Stimulated activated CD4-positive, alpha-beta T cell treated with anti-CD3 and anti-CD28 coated beads, TNF-alpha, amount 100 ng/mL, for 24 hours (primary cell): Measurements from ENCODE around the gene GNAS.
"Not testable (repeated sequence)": the region's sequence is repeated elsewhere in the genome, so short reads cannot be mapped to it uniquely, and the experiment has no call there.

Experiments
- DNase-seq, 3 experiments: peaks; one replicate each; pipeline ENCODE4 v3.0.0-alpha.2; 2020; ENCODE audit warnings: low read depth in 3 of 3

GNAS gene

GRCh38 chr20:58828136-58828535 lies 24.4 kb upstream of the GNAS start:
- DNase-seq: no peak

DNA sequence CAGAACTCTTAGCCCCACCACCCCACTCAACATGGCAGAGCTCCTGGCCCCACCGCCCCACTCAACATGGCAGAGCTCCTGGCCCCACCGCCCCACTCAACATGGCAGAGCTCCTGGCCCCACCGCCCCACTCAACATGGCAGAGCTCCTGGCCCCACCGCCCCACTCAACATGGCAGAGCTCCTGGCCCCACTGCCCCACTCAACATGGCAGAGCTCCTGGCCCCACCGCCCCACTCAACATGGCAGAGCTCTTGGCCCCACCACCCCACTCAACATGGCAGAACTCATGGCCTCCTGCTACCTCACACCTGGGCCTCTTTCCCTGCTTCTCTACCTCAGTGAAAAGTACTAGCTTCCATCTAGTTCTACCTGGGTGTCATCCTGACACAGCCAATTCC lies 23.7 kb upstream of the GNAS start:
- not testable (repeated sequence) for DNase-seq

- DNase-seq: no peak
These were observed 23.0 kb upstream of the GNAS start for GRCh38 chr20:58829531-58829941.

- DNase-seq: no peak
These were observed 20.1 kb upstream of the GNAS start for GRCh38 chr20:58832457-58832856.

DNA sequence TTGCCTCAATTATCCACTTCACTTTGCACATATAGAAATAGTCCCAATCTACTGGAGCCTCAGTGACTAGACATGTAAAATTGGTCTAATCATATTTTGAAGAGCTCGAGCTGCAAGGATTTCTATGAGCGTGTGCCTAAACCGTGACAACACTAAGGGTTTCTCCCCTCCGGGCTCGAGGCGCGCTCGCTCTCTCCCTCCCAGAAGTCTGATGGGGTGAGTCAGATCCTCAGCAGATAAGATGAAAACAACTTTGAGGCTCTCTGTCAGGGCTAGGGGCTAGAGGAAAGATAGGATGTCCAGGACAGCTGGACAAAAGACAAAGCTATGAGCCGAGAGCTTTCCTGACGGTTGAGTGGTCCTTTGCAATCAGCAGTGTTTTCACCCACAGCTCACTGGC lies 18.6 kb upstream of the GNAS start:
- no peak for DNase-seq

DNA sequence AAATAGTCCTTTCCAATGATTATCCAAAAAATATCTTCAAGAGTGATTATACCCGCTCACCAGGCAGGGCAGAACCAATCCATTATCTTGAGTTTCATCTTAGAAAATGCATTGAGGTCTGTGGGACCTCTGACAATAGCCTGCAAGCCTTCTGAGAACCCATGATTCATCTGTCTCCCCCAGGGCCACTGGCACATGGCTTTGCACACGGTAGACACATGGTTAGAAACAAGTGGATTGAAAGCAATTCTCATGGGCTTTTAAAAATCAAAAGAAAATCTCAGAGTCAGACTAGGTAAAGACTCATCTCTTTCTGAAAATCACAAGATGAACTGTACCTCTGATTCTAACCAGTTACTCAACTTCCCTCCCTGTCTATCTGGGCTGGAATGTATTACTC lies 17.3 kb upstream of the GNAS start:
- no peak for DNase-seq

- no peak for DNase-seq
These were observed 15.8 kb upstream of the GNAS start for GRCh38 chr20:58836616-58837204.

DNA sequence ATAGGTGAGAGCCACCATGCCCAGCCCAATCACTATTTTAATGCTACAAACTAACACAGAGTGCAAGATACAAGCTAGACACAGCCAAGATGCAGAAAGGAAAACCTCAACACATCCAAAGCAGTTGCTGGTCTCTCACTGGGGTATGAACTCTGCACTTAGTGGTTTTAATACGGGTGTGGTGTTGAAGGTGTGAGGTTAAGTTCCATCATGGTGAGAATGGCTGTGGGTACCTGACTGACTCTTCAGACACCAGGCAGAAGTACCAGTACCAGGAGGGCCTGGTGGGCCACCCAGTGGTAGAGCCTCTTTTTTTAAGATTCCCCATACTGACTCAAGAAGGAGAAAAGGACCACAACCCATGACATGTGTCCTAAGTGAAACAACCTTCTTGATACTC lies 14.8 kb upstream of the GNAS start:
- no peak for DNase-seq

GRCh38 chr20:58838174-58838573 lies 14.3 kb upstream of the GNAS start:
- no peak for DNase-seq

DNA sequence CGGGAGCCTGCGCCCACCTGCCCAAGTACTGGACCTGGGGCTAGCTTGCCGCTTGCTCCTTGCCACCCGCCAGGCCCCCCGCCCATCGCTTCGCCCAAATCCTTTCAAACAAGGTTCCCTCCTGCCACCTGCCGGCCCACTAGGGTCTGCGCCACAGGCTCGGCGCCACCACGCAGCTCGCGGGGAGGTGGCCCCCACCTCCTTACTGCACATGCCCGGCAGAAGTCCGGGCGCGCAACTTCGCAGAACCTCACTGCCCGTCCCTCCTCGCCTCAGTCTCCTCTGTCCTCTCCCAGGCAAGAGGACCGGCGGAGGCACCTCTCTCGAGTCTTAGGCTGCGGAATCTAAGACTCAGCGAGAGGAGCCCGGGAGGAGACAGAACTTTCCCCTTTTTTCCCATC lies 13.0 kb upstream of the GNAS start:
- DNase-seq: peak in 1 of 3 experiments; percentile 35

DNA sequence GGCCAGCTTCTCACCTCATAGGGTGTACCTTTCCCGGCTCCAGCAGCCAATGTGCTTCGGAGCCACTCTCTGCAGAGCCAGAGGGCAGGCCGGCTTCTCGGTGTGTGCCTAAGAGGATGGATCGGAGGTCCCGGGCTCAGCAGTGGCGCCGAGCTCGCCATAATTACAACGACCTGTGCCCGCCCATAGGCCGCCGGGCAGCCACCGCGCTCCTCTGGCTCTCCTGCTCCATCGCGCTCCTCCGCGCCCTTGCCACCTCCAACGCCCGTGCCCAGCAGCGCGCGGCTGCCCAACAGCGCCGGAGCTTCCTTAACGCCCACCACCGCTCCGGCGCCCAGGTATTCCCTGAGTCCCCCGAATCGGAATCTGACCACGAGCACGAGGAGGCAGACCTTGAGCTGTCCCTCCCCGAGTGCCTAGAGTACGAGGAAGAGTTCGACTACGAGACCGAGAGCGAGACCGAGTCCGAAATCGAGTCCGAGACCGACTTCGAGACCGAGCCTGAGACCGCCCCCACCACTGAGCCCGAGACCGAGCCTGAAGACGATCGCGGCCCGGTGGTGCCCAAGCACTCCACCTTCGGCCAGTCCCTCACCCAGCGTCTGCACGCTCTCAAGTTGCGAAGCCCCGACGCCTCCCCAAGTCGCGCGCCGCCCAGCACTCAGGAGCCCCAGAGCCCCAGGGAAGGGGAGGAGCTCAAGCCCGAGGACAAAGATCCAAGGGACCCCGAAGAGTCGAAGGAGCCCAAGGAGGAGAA lies 12.3 kb upstream of the GNAS start:
- no peak for DNase-seq

- no peak for DNase-seq
These were observed 11.5 kb upstream of the GNAS start for GRCh38 chr20:58840816-58841538.

- DNase-seq: no peak
These were observed 10.8 kb upstream of the GNAS start for GRCh38 chr20:58841539-58842264.

DNA sequence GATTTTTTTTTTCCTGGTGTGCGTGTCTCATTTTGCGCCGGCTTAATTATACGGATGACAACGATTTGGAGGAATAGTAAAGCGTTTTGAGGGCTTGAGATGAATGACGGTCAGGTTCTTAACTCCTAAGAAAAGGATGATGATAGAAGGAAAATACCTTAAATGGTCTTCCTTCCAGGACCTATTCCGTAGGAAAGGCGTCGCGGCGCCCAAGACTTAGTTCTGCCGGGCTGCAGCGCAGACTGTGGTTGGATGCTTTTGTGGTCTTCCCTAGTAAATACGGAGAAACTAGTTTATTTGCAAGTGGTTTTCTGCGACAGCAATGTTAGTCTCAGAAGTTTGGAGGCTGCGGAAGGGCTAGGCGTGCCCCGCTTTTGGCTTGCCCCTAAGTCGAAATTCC lies 10.2 kb upstream of the GNAS start:
- no peak for DNase-seq

- no peak for DNase-seq
These were observed 9.4 kb upstream of the GNAS start for GRCh38 chr20:58843128-58843556.

DNA sequence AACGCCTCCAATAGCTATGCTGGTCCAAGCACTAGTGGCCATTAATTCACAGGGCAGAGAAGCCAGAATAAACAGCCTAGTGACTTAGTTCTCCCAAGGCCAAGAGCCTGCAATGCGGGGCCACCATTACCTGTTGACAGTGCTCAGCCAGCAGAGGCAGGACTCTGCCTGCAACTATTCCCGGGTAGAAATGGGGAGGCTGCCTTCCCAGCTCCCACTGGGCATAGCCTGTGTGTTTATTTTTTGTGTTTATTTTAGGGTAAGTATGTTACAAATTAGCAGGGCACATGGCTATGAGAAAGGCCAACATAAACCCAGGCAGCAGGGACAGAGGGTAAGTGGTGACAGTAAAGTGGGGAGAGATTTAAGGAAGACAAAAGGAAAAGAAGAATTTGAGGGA lies 6.8 kb upstream of the GNAS start:
- no peak for DNase-seq

DNA sequence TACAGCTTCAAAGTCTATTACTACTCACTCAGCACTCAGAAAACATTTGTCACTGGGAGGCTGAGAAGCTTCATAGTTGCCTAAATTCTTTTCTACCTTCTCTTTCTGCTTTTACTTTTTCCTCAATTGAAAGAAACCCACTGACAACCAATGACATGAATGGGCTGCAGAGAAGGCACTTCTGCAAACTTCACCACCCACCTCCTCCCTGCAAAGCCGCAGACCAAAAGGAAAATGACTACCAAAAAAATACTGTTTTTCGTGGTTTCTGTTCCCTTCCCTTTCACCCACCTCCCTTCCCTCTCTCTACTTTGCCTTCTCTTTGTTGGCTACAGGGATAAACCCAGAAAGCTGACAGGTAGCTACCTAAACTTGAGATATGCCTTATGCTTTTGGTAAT lies 5.1 kb upstream of the GNAS start:
- no peak for DNase-seq

DNA sequence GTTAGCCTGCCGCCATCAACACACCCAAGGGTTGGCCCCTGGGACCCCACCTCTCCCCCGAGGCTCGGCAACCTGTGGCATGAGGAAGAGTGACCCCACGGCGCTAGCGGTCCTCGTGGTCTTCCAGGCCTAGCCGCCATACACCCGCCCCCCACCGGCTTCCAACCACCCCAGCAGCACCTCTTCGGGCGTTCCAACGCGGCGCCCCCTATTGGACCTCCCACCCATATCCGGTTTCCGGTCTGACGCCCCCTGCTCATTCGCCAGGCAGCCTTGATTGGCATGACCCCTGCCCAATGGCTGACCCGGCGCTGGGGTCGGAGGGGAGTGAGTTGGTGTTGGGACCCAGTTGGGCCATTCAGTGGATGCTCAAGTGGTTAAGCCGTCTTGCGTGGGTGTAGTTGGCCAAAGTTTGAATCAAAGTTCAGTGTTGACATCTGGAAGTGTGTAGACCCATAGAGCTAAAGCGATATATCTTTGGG lies 1.8 kb upstream of the GNAS start, which contains the start of gene GNAS-AS1:
Gene GNAS-AS1, minus strand, starts transcription at position 210 of the 482 bp plus-strand sequence.
- peak; percentile 65 to 84 (median 69) for DNase-seq

- DNase-seq: no peak
These were observed 1.1 kb upstream of the GNAS start for GRCh38 chr20:58851221-58851968.

DNA sequence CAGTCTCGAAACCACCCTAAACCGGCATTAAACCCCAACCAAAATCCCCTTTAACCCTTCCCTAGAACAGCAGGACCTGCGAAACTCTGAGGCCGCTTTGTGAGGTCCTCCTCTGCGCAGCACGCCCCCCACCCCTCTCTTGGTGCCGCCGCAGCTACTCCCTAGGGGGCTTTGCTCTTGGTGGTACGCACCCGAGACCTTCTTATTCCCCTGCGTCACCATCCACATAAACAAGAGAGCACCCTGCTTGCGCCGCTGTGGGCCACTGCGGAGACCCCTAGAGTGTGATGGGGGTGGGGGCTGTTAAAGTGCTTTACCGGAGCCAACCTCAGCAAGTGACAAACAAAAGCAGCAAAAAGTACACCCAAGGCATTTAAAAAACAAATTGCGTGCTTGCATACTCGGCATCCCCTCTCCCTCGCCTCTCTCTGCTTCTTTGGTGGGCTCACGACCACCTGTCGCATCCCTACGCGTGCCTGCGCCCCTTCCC lies 502 bp upstream of the GNAS start:
- no peak for DNase-seq

DNA sequence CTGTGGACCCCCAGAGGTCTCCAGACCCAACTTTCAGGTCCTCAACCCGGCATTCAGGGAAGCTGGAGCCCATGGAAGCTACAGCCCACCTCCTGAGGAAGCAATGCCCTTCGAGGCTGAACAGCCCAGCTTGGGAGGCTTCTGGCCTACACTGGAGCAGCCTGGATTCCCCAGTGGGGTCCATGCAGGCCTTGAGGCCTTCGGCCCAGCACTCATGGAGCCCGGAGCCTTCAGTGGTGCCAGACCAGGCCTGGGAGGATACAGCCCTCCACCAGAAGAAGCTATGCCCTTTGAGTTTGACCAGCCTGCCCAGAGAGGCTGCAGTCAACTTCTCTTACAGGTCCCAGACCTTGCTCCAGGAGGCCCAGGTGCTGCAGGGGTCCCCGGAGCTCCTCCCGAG lies 950 bp downstream of the GNAS start:
- no peak for DNase-seq
